ENCODE results near the gene FES. TPM values are rescaled to one million over a fixed set of nuclear protein-coding genes. Genes with fewer than 3 reads are reported as not detected.

The FES gene
- total RNA-seq, 1 donor from 2014 or later = 3.2 TPM

- Histone ChIP-seq H3K36me3 (ENCODE audit: control insufficient read depth, insufficient read depth, low read length) (peaks cover 26% of the 10 kb centered on the region), H3K4me3 (ENCODE audit: low read depth, low read length) (no peak overlapping the region), H3K27me3 (ENCODE audit: control insufficient read depth, insufficient read depth, low read length) (no peaks in the 10 kb centered on the region)
- DNase-seq (ENCODE audit: low read depth) (no peak), FAIRE-seq (no peak)
- no peak for TF ChIP-seq CTCF (IDR thresholded peaks at IDR 0.05; ENCODE audit: insufficient read depth, low read length, severe bottlenecking)
These were observed 30.2 kb downstream of the FES start for GRCh38 chr15:90914305-90915080.

- FAIRE-seq = no peak
- Histone ChIP-seq H3K27me3 (ENCODE audit: control insufficient read depth, insufficient read depth, low read length) (no peaks in the 10 kb centered on the region), H3K36me3 (ENCODE audit: control insufficient read depth, insufficient read depth, low read length) (peaks cover 24% of the 10 kb centered on the region)
These were observed 31.0 kb downstream of the FES start for GRCh38 chr15:90915216-90915807.

GRCh38 chr15:90915808-90916440 is 31.6 kb downstream of the FES start:
- H3K36me3 ChIP-seq (ENCODE audit: control insufficient read depth, insufficient read depth, low read length) = peaks cover 22% of the 10 kb centered on the region

More at GRCh38 chr15:90915216-90915807, 31.0 kb downstream of the FES start:
- no peak for TF ChIP-seq CTCF (IDR thresholded peaks at IDR 0.05; ENCODE audit: insufficient read depth, low read length, severe bottlenecking)
- no peak for DNase-seq (ENCODE audit: low read depth)
- H3K4me3 ChIP-seq (ENCODE audit: low read depth, low read length) = no peak overlapping the region

DNA sequence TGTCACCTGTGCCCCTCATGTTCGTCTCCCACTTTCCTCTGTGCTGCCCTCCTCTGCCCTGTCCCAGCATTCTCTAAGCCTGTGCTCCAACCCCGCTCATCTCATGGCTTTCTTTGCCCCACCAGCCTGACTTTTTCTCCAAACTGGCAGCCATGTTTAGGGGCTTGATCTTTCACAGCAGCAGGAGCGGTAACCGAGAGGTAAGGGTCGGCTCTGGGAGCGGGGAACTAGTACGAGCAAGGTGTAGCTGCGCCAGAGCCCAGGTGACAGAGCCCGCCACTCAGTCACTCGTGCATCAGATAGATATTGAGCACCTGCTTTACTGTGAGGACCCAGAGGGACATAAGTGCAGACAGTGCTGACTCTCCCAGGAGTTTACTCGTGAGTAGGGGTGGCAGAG is 32.2 kb downstream of the FES start:
- peak; percentile 90 for FAIRE-seq
- TF ChIP-seq CTCF (IDR thresholded peaks at IDR 0.05; ENCODE audit: insufficient read depth, low read length, severe bottlenecking) = no peak
- Histone ChIP-seq H3K36me3 (ENCODE audit: control insufficient read depth, insufficient read depth, low read length) (peaks cover 19% of the 10 kb centered on the region), H3K27me3 (ENCODE audit: control insufficient read depth, insufficient read depth, low read length) (no peaks in the 10 kb centered on the region), H3K4me3 (ENCODE audit: low read depth, low read length) (no peak overlapping the region)
- DNase-seq (ENCODE audit: low read depth) = no peak

More at GRCh38 chr15:90915808-90916440, 31.6 kb downstream of the FES start:
- Histone ChIP-seq H3K27me3 (ENCODE audit: control insufficient read depth, insufficient read depth, low read length) (no peaks in the 10 kb centered on the region), H3K4me3 (ENCODE audit: low read depth, low read length) (no peak overlapping the region)
- FAIRE-seq (no peak), DNase-seq (ENCODE audit: low read depth) (no peak)
- no peak for TF ChIP-seq CTCF (IDR thresholded peaks at IDR 0.05; ENCODE audit: insufficient read depth, low read length, severe bottlenecking)

- H3K27me3 ChIP-seq (ENCODE audit: control insufficient read depth, insufficient read depth, low read length) = no peaks in the 10 kb centered on the region
- DNase-seq (ENCODE audit: low read depth) (no peak), FAIRE-seq (no peak)
- no peak overlapping the region for H3K4me3 ChIP-seq (ENCODE audit: low read depth, low read length)
- peaks cover 13% of the 10 kb centered on the region for H3K36me3 ChIP-seq (ENCODE audit: control insufficient read depth, insufficient read depth, low read length)
- TF ChIP-seq CTCF (IDR thresholded peaks at IDR 0.05; ENCODE audit: insufficient read depth, low read length, severe bottlenecking) = no peak
These were observed 33.3 kb downstream of the FES start for GRCh38 chr15:90917569-90917968.
